K562 (cell line): ENCODE measurements around the gene RAI1.

Source experiments
- FOXJ2 ChIP-seq: fragments of 200-800 bp; sonication (Bioruptor generic); IDR thresholded peaks from 2 replicates; pipeline ENCODE4 v1.6.1; 2016; ENCODE audit warnings: missing genetic modification characterization, missing compliant biosample characterization
- JUND ChIP-seq, 2 experiments: IDR thresholded peaks; 2 replicates in 1 of 2; 3 replicates in 1 of 2; pipeline ENCODE4 v1.6.1; 2011; ENCODE audit warnings: borderline replicate concordance in 2 of 2, low read depth in 2 of 2, low read length in 2 of 2, improper control_type of control experiment in 1 of 2, missing biosample characterization in 1 of 2, missing genetic modification characterization in 1 of 2, missing genetic modification reagents in 1 of 2
- NR2C2 ChIP-seq, 2 experiments: fragments of 200-800 bp in 1 of 2; sonication (Bioruptor generic) in 1 of 2; sonication (generic) in 1 of 2; formaldehyde crosslinking in 1 of 2; IDR thresholded peaks; 2 replicates each; pipeline versions ENCODE4 v1.6.1 to v1.8.0; 2016 to 2022; ENCODE audit warnings: mild to moderate bottlenecking in 1 of 2, missing compliant biosample characterization in 1 of 2, missing genetic modification characterization in 1 of 2, missing genetic modification reagents in 1 of 2
- NR4A1 ChIP-seq, 2 experiments: fragments of 250-450 bp in 1 of 2; fragments of 450-650 bp in 1 of 2; sonication (Bioruptor Pico) in 1 of 2; IDR thresholded peaks; 2 replicates each; pipeline versions ENCODE4 v1.4.0 to v1.6.1; 2016 to 2020; ENCODE audit warnings: mild to moderate bottlenecking in 2 of 2, missing compliant biosample characterization in 1 of 2, missing genetic modification characterization in 1 of 2, moderate library complexity in 1 of 2
- PHTF2 ChIP-seq: fragments of 250-450 bp; sonication (Bioruptor Pico); IDR thresholded peaks from 2 replicates; pipeline ENCODE4 v1.5.0; 2021; ENCODE audit warnings: mild to moderate bottlenecking
- POLR2A ChIP-seq: fragments of 450-650 bp; conservative IDR thresholded peaks from 2 replicates; pipeline ENCODE4 v1.6.1; 2016
- POLR2AphosphoS2 ChIP-seq: IDR thresholded peaks from 2 replicates; pipeline ENCODE4 v1.6.1; 2012; ENCODE audit warnings: low read length, improper control_type of control experiment
- RNF2 ChIP-seq: sonication (generic); IDR thresholded peaks from 2 replicates; pipeline ENCODE4 v1.6.1; 2016
- TBL1XR1 ChIP-seq, 2 experiments: IDR thresholded peaks; 2 replicates each; pipeline ENCODE4 v1.6.1; 2012; ENCODE audit warnings: improper control_type of control experiment in 2 of 2, low read length in 2 of 2, mild to moderate bottlenecking in 1 of 2
- TEAD1 ChIP-seq, 2 experiments: fragments of 450-650 bp in 1 of 2; sonication (generic) in 1 of 2; formaldehyde crosslinking; IDR thresholded peaks; 2 replicates each; pipeline versions ENCODE4 v1.4.0 to v1.8.0; 2020 to 2022; ENCODE audit warnings: mild to moderate bottlenecking in 2 of 2, missing genetic modification reagents in 1 of 2
- ZNF23 ChIP-seq: fragments of 250-450 bp; sonication (Bioruptor Pico); IDR thresholded peaks from 2 replicates; pipeline ENCODE4 v1.4.0; 2020; ENCODE audit warnings: mild to moderate bottlenecking
- ZNF232 ChIP-seq: sonication (generic); formaldehyde crosslinking; IDR thresholded peaks from 2 replicates; pipeline ENCODE4 v1.8.0; 2022; ENCODE audit warnings: mild to moderate bottlenecking, missing genetic modification reagents
- ZNF311 ChIP-seq: fragments of 250-450 bp; sonication (Bioruptor Pico); IDR thresholded peaks from 2 replicates; pipeline ENCODE4 v1.4.0; 2020; ENCODE audit warnings: mild to moderate bottlenecking, moderate library complexity

DNA sequence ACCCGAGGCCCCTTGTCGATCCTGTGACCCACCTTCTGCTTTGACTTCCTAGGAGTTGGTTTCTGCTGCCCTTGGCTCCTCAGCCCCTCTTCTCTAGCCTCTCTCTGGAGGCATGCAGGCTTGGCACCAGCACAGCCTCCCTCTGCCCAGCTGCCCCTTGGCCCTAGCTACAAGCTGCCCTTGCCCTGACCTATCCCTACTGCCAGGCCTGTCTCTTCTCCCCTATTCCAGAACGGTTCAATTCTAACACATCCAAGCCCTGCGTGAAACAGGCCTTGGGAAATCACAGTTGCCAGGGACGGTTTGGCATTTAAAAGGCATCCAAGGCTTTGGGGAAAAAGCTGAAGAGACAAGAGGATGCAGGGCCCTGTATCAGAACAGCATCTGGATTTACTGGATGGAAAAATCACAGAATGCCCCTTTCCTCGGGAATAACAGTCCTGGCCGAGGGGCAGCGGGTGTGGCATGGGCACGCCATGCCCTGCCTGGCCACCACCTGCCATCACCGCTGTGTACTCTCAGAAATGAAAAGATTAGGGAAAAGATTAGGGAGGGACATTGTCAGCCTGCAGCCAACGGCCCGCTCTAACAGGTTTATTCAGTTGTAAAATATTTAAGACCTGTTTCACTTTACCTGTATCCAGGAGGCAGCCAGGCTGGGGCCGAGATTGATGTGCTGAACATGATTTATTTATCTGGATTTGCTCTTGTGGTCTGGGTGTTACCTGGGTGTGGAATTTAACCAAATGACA is 15.8 kb downstream of the RAI1 start:
- no peak for TF ChIP-seq ZNF23 (CRISPR knock-in tag)
- TF ChIP-seq FOXJ2 = no peak
- no peak for TF ChIP-seq NR2C2 (CRISPR knock-in tag; IDR thresholded peaks at IDR 0.05)
- TF ChIP-seq NR2C2 (tag; IDR thresholded peaks at IDR 0.05) = no peak
- no peak for TF ChIP-seq POLR2AphosphoS2
- TF ChIP-seq ZNF311 (CRISPR knock-in tag) = no peak
- TF ChIP-seq TBL1XR1 (IDR thresholded peaks at IDR 0.05; ENCODE audit: low read length in 2 of 2) = no peak
- TF ChIP-seq PHTF2 (CRISPR knock-in tag) = no peak
- no peak for TF ChIP-seq JUND (IDR thresholded peaks at IDR 0.05; ENCODE audit: borderline replicate concordance, low read depth, low read length)
- no peak for TF ChIP-seq JUND (tag; IDR thresholded peaks at IDR 0.05; ENCODE audit: borderline replicate concordance, low read depth, low read length)
- no peak for TF ChIP-seq NR4A1 (CRISPR knock-in tag; IDR thresholded peaks at IDR 0.05)
- TF ChIP-seq NR4A1 (tag; IDR thresholded peaks at IDR 0.05) = no peak
- no peak for TF ChIP-seq POLR2A
- TF ChIP-seq TEAD1 (CRISPR knock-in tag; IDR thresholded peaks at IDR 0.05) = no peak
- TF ChIP-seq ZNF232 (CRISPR knock-in tag) = no peak
- no peak for TF ChIP-seq RNF2
